Osteoblast (primary cell): ENCODE data around the gene HIRIP3. TPM values are rescaled to one million over a fixed set of nuclear protein-coding genes. Genes with fewer than 3 reads are reported as not detected.
"Not testable (repeated sequence)": the region's sequence is repeated elsewhere in the genome, so short reads cannot be mapped to it uniquely, and the experiment has no call there.

Experiments
- DNase-seq: peaks from one replicate; pipeline ENCODE4 v3.0.0; 2011; ENCODE audit warnings: low spot score, mixed read lengths; ENCODE audit not compliant: insufficient read length; ENCODE audit errors: missing footprints
- H2AFZ ChIP-seq: 2 replicates; pipeline ENCODE4 v1.6.0; 2011; ENCODE audit warnings: mild to moderate bottlenecking, low read length
- H3K27ac ChIP-seq: 2 replicates; pipeline ENCODE4 v1.5.1; 2011; ENCODE audit warnings: mild to moderate bottlenecking, low read depth, low read length, moderate library complexity
- H3K27me3 ChIP-seq: 2 replicates; pipeline ENCODE4 v1.6.0; 2012; ENCODE audit warnings: mild to moderate bottlenecking, control low read depth, inconsistent platforms, low read length, moderate library complexity; ENCODE audit not compliant: insufficient read depth
- H3K36me3 ChIP-seq: 2 replicates; pipeline ENCODE4 v1.5.1; 2011; ENCODE audit warnings: mild to moderate bottlenecking, low read length, control low read depth, moderate library complexity; ENCODE audit not compliant: insufficient read depth
- H3K4me1 ChIP-seq: 2 replicates; pipeline ENCODE4 v1.5.1; 2011; ENCODE audit warnings: mild to moderate bottlenecking, low read length, control low read depth, moderate library complexity; ENCODE audit not compliant: insufficient read depth
- H3K4me2 ChIP-seq: 2 replicates; pipeline ENCODE4 v1.6.0; 2011; ENCODE audit warnings: mild to moderate bottlenecking, low read length; ENCODE audit not compliant: insufficient read depth
- H3K4me3 ChIP-seq: fragments of 200-600 bp; sonication (generic); 3 replicates; pipeline ENCODE4 v1.5.1; 2012; ENCODE audit warnings: mild to moderate bottlenecking, low read length, inconsistent platforms; ENCODE audit not compliant: insufficient read depth
- H3K79me2 ChIP-seq: 2 replicates; pipeline ENCODE4 v1.6.0; 2012; ENCODE audit warnings: mild to moderate bottlenecking, low read length, control low read depth, inconsistent platforms; ENCODE audit not compliant: insufficient read depth
- H3K9me3 ChIP-seq: 2 replicates; pipeline ENCODE4 v1.5.1; 2011; ENCODE audit warnings: low read depth, low read length, control low read depth
- H4K20me1 ChIP-seq: 2 replicates; pipeline ENCODE4 v1.6.0; 2012; ENCODE audit warnings: mild to moderate bottlenecking, low read length, control low read depth; ENCODE audit not compliant: insufficient read depth
- CTCF ChIP-seq: IDR thresholded peaks from 2 replicates; pipeline ENCODE4 v1.5.1; 2011; ENCODE audit warnings: mild to moderate bottlenecking, low read depth, low read length, moderate library complexity; ENCODE audit errors: extremely low read depth
- total RNA-seq: library from RNA; depleted of rRNA; stranded (reverse); fragments of >200 nt; gene quantifications from 2 replicates; pipeline ENCODE4 v1.2.3, GENCODE V29; 2012

HIRIP3 gene
- total RNA-seq: 3.5 and 5.8 TPM in 2 replicates

GRCh38 chr16:29995324-29995910 lies at the start of gene HIRIP3:
Gene HIRIP3 (minus strand): TSS chr16:29995617. CDS start chr16:29995605, 12 bp downstream.
- Histone ChIP-seq H3K36me3 (peaks cover 30% of the 10 kb centered on the region), H4K20me1 (peaks cover 4% of the 10 kb centered on the region), H3K4me2 (peak within 1 kb of the TSS; percentile 98), H2AFZ (peak within 1 kb of the TSS; percentile 86), H3K27ac (peak within 1 kb of the TSS; percentile 96), H3K27me3 (no peaks in the 10 kb centered on the region), H3K9me3 (no peaks in the 10 kb centered on the region), H3K4me1 (peaks cover 19% of the 10 kb centered on the region), H3K4me3 (peak within 1 kb of the TSS; percentile 93), H3K79me2 (peaks cover 11% of the 10 kb centered on the region)
- DNase-seq: peak; percentile 99
- TF ChIP-seq CTCF: no peak

GRCh38 chr16:30041841-30042240 lies 46.4 kb upstream of the HIRIP3 start:
- no peaks in the 10 kb centered on the region for H3K27me3 ChIP-seq
- no peaks in the 10 kb centered on the region for H3K79me2 ChIP-seq
- H4K20me1 ChIP-seq: no peaks in the 10 kb centered on the region
- no peaks in the 10 kb centered on the region for H3K36me3 ChIP-seq
- H3K27ac ChIP-seq: no peak overlapping the region
- H3K4me2 ChIP-seq: no peak overlapping the region
- no peak overlapping the region for H2AFZ ChIP-seq
- DNase-seq: peak; percentile 59
- H3K4me1 ChIP-seq: no peaks in the 10 kb centered on the region
- H3K4me3 ChIP-seq: no peak overlapping the region
- TF ChIP-seq CTCF: peak; percentile 51
- H3K9me3 ChIP-seq: no peaks in the 10 kb centered on the region

GRCh38 chr16:30040690-30041089 lies 45.3 kb upstream of the HIRIP3 start:
- not testable (repeated sequence) for H3K4me3 ChIP-seq, H2AFZ ChIP-seq, H3K79me2 ChIP-seq, H3K9me3 ChIP-seq, H3K27ac ChIP-seq, H3K4me2 ChIP-seq, H4K20me1 ChIP-seq, DNase-seq, H3K27me3 ChIP-seq, H3K4me1 ChIP-seq, H3K36me3 ChIP-seq

GRCh38 chr16:30040221-30040620 lies 44.8 kb upstream of the HIRIP3 start:
- Histone ChIP-seq H2AFZ (no peak overlapping the region), H3K4me1 (no peaks in the 10 kb centered on the region), H3K79me2 (no peaks in the 10 kb centered on the region), H3K4me3 (no peak overlapping the region), H3K27ac (no peak overlapping the region), H3K4me2 (no peak overlapping the region), H3K9me3 (no peaks in the 10 kb centered on the region), H4K20me1 (no peaks in the 10 kb centered on the region), H3K27me3 (peaks cover 5% of the 10 kb centered on the region), H3K36me3 (no peaks in the 10 kb centered on the region)
- TF ChIP-seq CTCF: no peak
- no peak for DNase-seq
